GM12874 (cell line): ENCODE results near the gene TP53AIP1.

Experiments
- TF ChIP-seq, protein P1 (sequence below): IDR thresholded peaks from 2 replicates; pipeline ENCODE4 v1.5.1; 2011; ENCODE audit warnings: low read depth, mild to moderate bottlenecking, control low read depth, low read length, moderate library complexity; ENCODE audit not compliant: insufficient read depth

The TP53AIP1 gene

DNA sequence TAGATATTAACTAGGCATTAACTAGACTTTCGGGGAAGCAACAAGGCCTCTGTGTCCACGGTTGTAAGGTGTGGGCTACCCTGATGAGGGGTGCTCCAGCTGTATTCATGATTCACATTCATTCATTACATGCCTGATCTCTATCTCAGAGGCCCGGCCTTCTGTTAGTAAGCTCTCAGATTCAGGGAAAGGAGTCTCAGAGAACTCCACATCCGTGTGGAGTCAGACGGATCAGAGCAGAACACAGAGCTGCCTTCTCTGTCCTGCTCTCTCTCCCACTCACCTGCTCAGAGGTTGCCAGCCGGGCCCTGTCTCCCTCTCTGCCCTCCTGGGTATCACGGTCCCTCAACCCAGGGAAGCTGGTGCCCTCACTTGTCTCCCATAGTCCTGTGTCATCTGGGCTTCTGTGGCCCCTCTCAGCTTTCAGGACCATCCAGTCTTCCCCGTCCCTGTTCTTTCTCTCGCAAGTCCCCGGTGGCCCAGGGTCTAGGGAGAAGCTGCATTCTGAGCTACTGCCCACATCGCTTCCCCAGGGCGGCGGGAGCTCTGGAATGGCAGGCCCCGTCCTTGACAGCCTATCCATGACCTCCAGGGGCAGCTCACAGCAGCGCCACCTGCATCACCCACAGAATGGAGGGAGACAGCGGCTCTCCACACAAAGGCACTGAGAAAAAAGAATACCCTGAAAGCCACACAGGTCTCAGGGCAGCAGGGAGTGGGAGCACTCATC, 4.3 kb downstream of the TP53AIP1 start:
- TF ChIP-seq, protein P1, sequence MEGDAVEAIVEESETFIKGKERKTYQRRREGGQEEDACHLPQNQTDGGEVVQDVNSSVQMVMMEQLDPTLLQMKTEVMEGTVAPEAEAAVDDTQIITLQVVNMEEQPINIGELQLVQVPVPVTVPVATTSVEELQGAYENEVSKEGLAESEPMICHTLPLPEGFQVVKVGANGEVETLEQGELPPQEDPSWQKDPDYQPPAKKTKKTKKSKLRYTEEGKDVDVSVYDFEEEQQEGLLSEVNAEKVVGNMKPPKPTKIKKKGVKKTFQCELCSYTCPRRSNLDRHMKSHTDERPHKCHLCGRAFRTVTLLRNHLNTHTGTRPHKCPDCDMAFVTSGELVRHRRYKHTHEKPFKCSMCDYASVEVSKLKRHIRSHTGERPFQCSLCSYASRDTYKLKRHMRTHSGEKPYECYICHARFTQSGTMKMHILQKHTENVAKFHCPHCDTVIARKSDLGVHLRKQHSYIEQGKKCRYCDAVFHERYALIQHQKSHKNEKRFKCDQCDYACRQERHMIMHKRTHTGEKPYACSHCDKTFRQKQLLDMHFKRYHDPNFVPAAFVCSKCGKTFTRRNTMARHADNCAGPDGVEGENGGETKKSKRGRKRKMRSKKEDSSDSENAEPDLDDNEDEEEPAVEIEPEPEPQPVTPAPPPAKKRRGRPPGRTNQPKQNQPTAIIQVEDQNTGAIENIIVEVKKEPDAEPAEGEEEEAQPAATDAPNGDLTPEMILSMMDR: no peak

DNA sequence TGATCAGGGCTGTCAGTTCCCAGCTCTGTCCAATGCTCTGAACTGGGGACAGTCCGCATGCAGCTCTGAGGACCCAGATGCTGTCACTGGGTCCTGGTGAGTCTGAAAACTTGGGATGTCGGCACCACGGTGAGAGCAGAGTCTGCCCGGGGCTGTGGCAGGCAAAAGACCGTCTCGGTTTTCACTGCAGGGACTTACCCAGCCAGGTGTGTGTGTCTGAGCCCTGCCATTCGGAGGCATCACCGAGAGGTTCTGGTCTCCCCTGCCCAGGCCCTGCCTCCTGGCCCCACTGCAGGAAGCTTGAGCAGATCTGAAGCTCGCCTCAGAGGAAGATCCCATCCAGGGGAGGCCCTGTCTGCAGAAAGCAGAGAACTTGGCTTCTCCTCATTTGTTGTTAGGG, 5.2 kb downstream of the TP53AIP1 start:
- TF ChIP-seq, protein P1: no peak

DNA sequence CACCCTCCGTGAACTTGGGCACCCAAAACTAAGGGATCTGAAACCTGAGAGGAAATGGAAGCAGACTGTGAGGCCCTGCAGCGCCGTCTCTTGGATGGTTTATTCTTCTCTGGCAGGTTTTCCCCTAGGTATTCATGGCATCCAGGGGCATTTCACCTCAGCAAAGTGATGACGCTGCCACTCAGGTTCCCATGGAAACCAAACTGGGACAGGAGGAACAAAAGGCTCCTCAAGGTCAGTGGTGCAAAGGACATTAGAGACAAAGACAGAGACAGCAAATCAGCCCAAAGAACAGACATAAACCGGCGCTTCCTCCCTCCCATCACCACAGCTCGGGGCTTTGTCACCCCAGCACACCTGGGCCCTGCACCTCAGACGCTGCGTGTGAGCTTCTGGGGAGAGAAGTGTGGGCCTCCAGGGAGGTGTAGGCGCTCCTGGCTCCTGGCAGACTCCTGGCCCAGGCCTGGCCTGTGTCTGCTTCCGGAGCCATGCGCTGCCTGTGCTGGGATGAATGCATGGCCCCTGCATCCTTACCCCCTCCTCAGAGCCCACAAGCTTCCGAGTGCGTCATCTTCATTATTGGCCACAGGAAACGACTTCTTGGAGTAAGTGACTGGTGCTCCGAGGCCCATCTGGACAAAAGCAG, 5.9 kb downstream of the TP53AIP1 start:
- TF ChIP-seq, protein P1: no peak

DNA sequence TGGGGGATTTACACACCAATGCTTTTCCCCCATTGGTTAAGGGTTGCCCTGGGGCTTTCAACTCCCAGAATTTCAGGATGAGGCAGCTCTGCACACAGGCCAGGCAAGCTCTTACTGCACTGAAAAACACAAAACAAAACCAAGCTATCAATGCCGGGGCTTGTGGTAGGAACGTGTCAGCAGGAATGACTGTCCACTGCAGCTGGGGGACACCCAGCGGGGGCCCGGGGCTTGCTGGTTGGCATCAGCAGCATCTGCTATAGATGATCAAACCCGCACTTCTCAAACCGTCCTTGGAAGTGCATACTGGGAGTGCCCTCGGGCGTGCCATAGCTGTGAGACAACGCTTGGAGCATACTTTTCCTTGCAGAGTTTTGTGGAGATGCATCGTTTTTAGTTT, 7.7 kb downstream of the TP53AIP1 start:
- TF ChIP-seq, protein P1: no peak

DNA sequence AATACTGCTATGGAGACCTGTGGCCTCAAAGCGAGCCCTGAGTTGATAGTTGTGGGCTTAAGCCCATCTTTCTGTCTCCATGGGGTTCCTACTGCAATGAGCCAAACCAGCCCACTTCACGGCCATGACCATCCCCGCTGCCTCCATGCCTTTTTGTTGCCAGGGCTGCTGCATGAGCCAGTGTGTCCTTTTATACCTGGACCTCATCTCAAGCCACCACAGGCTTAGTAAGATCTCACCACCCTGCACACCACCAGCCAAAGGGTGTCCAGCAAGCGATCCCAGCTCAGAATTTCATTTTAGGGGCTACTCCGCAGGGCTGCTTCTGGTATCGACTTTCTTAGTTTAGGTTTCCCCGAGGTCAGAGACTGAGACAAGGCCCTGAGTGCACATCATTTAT, 8.3 kb downstream of the TP53AIP1 start:
- TF ChIP-seq, protein P1: no peak

DNA sequence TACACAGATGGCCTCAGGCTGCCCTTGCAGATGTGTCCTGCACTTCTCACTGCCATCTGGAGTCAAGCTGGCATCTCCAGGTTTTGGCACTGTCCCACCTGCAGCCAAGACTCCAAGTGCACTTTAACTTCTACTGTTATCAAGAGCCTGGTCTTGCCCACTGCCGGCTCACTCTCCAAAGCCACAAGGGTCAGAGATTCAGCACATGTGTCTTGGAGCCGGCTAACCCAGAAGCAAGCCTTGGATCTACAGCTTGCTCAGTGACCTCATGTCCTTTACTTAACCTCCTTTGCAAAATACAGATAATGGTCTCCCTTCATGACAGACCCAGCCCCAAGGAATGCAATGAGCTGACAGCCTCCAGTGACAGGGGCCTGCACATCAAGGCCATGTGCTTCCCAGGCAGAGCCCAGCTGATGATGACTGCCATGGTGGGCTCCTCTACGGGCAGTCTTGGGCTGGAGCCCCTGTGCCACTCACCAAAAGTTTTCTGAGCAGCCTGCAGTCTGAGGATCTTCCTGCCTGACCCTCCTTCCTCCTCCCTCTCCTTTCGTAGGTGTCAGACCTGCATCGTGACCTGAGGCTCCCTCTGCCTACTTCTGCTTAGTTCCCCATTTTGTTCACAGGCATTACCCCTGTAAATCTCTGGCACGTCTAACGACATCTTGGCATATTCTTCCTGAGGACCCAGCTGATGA, 9.0 kb downstream of the TP53AIP1 start:
- TF ChIP-seq, protein P1: no peak

DNA sequence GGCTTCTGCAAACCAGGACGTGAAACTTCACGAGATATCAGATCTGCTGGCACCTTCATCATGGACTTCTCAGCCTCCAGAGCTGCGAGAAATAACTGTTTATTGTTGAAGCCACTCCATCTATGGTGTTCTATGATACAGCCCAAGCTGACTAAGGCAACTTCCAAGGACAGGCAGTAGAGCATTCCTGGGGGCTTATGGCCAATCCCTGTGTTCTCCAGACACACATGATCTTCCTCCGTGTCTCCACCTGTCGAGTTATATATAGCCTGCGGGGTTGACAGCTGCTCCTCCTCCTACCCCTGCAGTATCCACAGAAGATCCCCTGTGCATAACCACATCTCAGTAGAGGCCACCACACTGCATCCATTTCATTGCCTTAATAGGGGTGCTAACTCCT, 11.0 kb downstream of the TP53AIP1 start:
- TF ChIP-seq, protein P1: no peak
